ENCODE data around the gene TNS4.
"Not testable (repeated sequence)": the region's sequence is repeated elsewhere in the genome, so short reads cannot be mapped to it uniquely, and the experiment has no call there.

Gene TNS4

GRCh38 chr17:40501499-40501911 is at the start of gene TNS4:
Gene TNS4 (minus strand): TSS chr17:40501623. CDS start chr17:40496425, 5,198 bp downstream.
- no peak for DNase-seq

- DNase-seq, result no peak
These were observed 49.2 kb upstream of the TNS4 start for GRCh38 chr17:40550608-40551007.

GRCh38 chr17:40548982-40549685 is 47.7 kb upstream of the TNS4 start:
- no peak for DNase-seq

- no peak for DNase-seq
These were observed 47.1 kb upstream of the TNS4 start for GRCh38 chr17:40548491-40548981.

- DNase-seq, result no peak
These were observed 46.5 kb upstream of the TNS4 start for GRCh38 chr17:40547785-40548478.

GRCh38 chr17:40547079-40547784 is 45.8 kb upstream of the TNS4 start:
- peak; percentile 77 for DNase-seq

- not testable (repeated sequence) for DNase-seq
These were observed 45.1 kb upstream of the TNS4 start for GRCh38 chr17:40546497-40546896.

- no peak for DNase-seq
These were observed 44.2 kb upstream of the TNS4 start for GRCh38 chr17:40545660-40546059.

GRCh38 chr17:40542558-40543411 is 41.4 kb upstream of the TNS4 start:
- DNase-seq, result no peak

- DNase-seq, result no peak
These were observed 40.6 kb upstream of the TNS4 start for GRCh38 chr17:40541873-40542557.

- peak; percentile 76 for DNase-seq
These were observed 39.8 kb upstream of the TNS4 start for GRCh38 chr17:40541060-40541872.

GRCh38 chr17:40540448-40540847 is 39.0 kb upstream of the TNS4 start:
- DNase-seq, result peak; percentile 67

- no peak for DNase-seq
These were observed 38.4 kb upstream of the TNS4 start for GRCh38 chr17:40539711-40540411.

GRCh38 chr17:40538936-40539705 is 37.7 kb upstream of the TNS4 start:
- no peak for DNase-seq

GRCh38 chr17:40538019-40538935 is 36.9 kb upstream of the TNS4 start:
- no peak for DNase-seq

- DNase-seq, result no peak
These were observed 35.1 kb upstream of the TNS4 start for GRCh38 chr17:40536295-40537171.

GRCh38 chr17:40535924-40536294 is 34.5 kb upstream of the TNS4 start:
- no peak for DNase-seq

- no peak for DNase-seq
These were observed 34.0 kb upstream of the TNS4 start for GRCh38 chr17:40535438-40535837.

Measured in activated gamma-delta T cell treated with Interleukin-2 at 50 U/mL for 16 hours (primary cell).